ENCODE data around the gene SMARCAL1. TPM values are rescaled to one million over a fixed set of nuclear protein-coding genes. Genes with fewer than 3 reads are reported as not detected.

SMARCAL1 gene
- polyA plus RNA-seq, 1 of the 3 experiments (the other 2 are of a cell fraction), result 27.0 TPM

- TF ChIP-seq CTCF (IDR thresholded peaks at IDR 0.05) (no peak), TCF12 (IDR thresholded peaks at IDR 0.05) (peak; percentile 79), MXI1 (IDR thresholded peaks at IDR 0.05; ENCODE audit: low read depth, low read length) (no peak), RFX5 (IDR thresholded peaks at IDR 0.05; ENCODE audit: low read length) (no peak), GATA2 (CRISPR knock-in tag; IDR thresholded peaks at IDR 0.05) (no peak)
Measured at GRCh38 chr2:216362730-216363129, 49.6 kb upstream of the SMARCAL1 start (continued).

DNA sequence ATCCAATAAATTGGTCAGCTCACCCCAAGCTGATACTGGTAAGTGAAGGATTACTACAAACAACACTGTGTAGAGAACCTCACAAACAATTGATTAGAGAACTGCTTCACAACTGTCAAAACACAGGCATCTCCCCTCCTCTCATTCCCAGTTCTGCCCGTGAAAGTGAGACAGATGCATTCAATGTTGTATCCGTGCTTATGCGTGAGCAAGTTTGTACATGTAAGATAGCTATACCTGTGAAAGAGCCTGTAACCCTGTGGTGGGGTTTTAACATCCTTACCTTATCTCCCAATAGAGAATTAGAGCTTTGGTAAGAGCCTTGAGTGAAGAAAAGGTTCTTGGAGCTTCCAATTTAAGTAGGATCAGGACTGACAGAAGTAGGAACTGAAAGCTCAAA is 49.1 kb upstream of the SMARCAL1 start:
- POLR2A ChIA-PET, result interaction anchor here (0.7 kb wide), 1 partner anchor 926 kb away, joined by 3 read pairs; no protein-coding TSS in a partner anchor

More for the DNA sequence above, 49.1 kb upstream of the SMARCAL1 start:
- Histone ChIP-seq H3K36me3 (replicated peaks in 1 of 2; ENCODE audit: control insufficient read depth in 1 of 2, insufficient read depth in 2 of 2, low read length in 1 of 2) (peaks cover 0 to 8% of the 10 kb centered on the region in 2 experiments), H3K4me3 (ENCODE audit: low read depth in 2 of 2, low read length in 1 of 2) (no peak overlapping the region), H3K9ac (no peak overlapping the region), H4K20me1 (ENCODE audit: insufficient read depth) (peaks cover 34% of the 10 kb centered on the region), H3K9me3 (no peaks in the 10 kb centered on the region), H3K9me2 (no peaks in the 10 kb centered on the region), H3K27ac (ENCODE audit: low read depth in 2 of 2, low read length in 1 of 2) (peak overlapping the region; percentile 34 to 49; a peak in 2 of 4 replicates), H3K4me2 (peak overlapping the region; percentile 4; the same call in 1 of the 2 replicates), H2AFZ (ENCODE audit: low read depth) (no peak overlapping the region), H3K27me3 (ENCODE audit: insufficient read depth) (no peaks in the 10 kb centered on the region), H3K4me1 (ENCODE audit: control insufficient read depth in 1 of 2, insufficient read depth in 2 of 2, low read depth in 1 of 2, low read length in 1 of 2) (peaks cover 25% of the 10 kb centered on the region in 2 experiments), H3K79me2 (ENCODE audit: insufficient read depth) (peaks cover 97% of the 10 kb centered on the region), H3F3A (replicated peaks; ENCODE audit: insufficient read depth) (no peaks in the 10 kb centered on the region)
- CTCF ChIA-PET, result no interaction called here
- 94% methylated on average over 3 of the region's 3 CpGs for whole genome bisulfite sequencing (ENCODE audit: low lambda C conversion rate)
- DNase-seq, result no peak
- TF ChIP-seq NRF1 (IDR thresholded peaks at IDR 0.05; ENCODE audit: low read depth, low read length) (no peak), POLR2AphosphoS5 (IDR thresholded peaks at IDR 0.05; ENCODE audit: low read depth, low read length) (no peak), PBX3 (IDR thresholded peaks at IDR 0.05) (no peak), TEAD4 (IDR thresholded peaks at IDR 0.05; ENCODE audit: borderline replicate concordance, insufficient read depth) (no peak), CTCF (IDR thresholded peaks at IDR 0.05) (no peak), RCOR1 (IDR thresholded peaks at IDR 0.05; ENCODE audit: low read length) (no peak), EZH2phosphoT487 (IDR thresholded peaks at IDR 0.05; ENCODE audit: borderline replicate concordance, low read depth) (no peak), GATA2 (CRISPR knock-in tag; IDR thresholded peaks at IDR 0.05) (no peak), NFIC (IDR thresholded peaks at IDR 0.05; ENCODE audit: borderline replicate concordance) (no peak), MEF2A (IDR thresholded peaks at IDR 0.05; ENCODE audit: borderline replicate concordance, low read depth) (no peak), TAF1 (IDR thresholded peaks at IDR 0.05; ENCODE audit: borderline replicate concordance, low read depth, low read length) (no peak)
- TF ChIP-seq, protein P1, sequence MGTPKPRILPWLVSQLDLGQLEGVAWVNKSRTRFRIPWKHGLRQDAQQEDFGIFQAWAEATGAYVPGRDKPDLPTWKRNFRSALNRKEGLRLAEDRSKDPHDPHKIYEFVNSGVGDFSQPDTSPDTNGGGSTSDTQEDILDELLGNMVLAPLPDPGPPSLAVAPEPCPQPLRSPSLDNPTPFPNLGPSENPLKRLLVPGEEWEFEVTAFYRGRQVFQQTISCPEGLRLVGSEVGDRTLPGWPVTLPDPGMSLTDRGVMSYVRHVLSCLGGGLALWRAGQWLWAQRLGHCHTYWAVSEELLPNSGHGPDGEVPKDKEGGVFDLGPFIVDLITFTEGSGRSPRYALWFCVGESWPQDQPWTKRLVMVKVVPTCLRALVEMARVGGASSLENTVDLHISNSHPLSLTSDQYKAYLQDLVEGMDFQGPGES (IDR thresholded peaks at IDR 0.05; ENCODE audit: low read depth, low read length), result no peak

Data from SK-N-SH (cell line).